Uterus (tissue), 2 donors: ENCODE measurements around the gene DAPK2.

Experiments used
- CTCF ChIP-seq, 4 experiments: fragments of 200-600 bp in 2 of 4; fragments of 450-650 bp in 2 of 4; sonication (generic) in 2 of 4; IDR thresholded peaks; one replicate each; pipeline ENCODE4 v1.5.1; 2016 to 2019; ENCODE audit warnings: antibody characterized with exemption in 4 of 4, mild to moderate bottlenecking in 2 of 4, moderate library complexity in 1 of 4
- POLR2A ChIP-seq, 2 donors: fragments of 450-650 bp; IDR thresholded peaks; one replicate each; pipeline ENCODE4 v1.6.1; 2016; ENCODE audit warnings: antibody characterized with exemption in 2 of 2, mild to moderate bottlenecking in 1 of 2, moderate library complexity in 1 of 2

GRCh38 chr15:63995789-63996188, 50.5 kb downstream of the DAPK2 start:
- TF ChIP-seq POLR2A (IDR thresholded peaks at IDR 0.05) (no peak), CTCF (IDR thresholded peaks at IDR 0.05) (no peak)
